SK-N-SH treated with all-trans-retinoic acid at 6 μM for 48 hours (cell line): Measurements from ENCODE around the gene CDC42BPG.

ENCODE experiments used
- ATAC-seq: fragments of 200-7000 bp; cut with Tn5 transposase; 3 replicates; pipeline ENCODE4 v1.9.1; 2020; ENCODE audit warnings: mild to moderate bottlenecking, moderate library complexity
- ARNTL ChIP-seq: fragments of 450-650 bp; formaldehyde crosslinking; IDR thresholded peaks from 2 replicates; pipeline ENCODE4 v1.5.0; 2020; ENCODE audit warnings: low read depth, mild to moderate bottlenecking, moderate library complexity, borderline replicate concordance
- BACH2 ChIP-seq: fragments of 250-450 bp; sonication (Bioruptor Pico); IDR thresholded peaks from 2 replicates; pipeline ENCODE4 v1.9.0; 2021; ENCODE audit warnings: mild to moderate bottlenecking, borderline replicate concordance
- CSDC2 ChIP-seq: fragments of 250-450 bp; sonication (Bioruptor Pico); IDR thresholded peaks from 2 replicates; pipeline ENCODE4 v1.5.0; 2020; ENCODE audit warnings: mild to moderate bottlenecking, moderate library complexity
- ESRRG ChIP-seq: fragments of 250-450 bp; sonication (Bioruptor Pico); IDR thresholded peaks from 2 replicates; pipeline ENCODE4 v1.6.1; 2021; ENCODE audit warnings: mild to moderate bottlenecking
- GLIS3 ChIP-seq: fragments of 250-450 bp; sonication (Bioruptor Pico); IDR thresholded peaks from 2 replicates; pipeline ENCODE4 v1.5.0; 2020; ENCODE audit warnings: mild to moderate bottlenecking, moderate library complexity
- ISL1 ChIP-seq: fragments of 250-450 bp; sonication (Bioruptor Pico); IDR thresholded peaks from 2 replicates; pipeline ENCODE4 v2.1.2; 2022; ENCODE audit warnings: mild to moderate bottlenecking, moderate library complexity
- OSR1 ChIP-seq: fragments of 250-450 bp; sonication (Bioruptor Pico); IDR thresholded peaks from 2 replicates; pipeline ENCODE4 v1.8.0; 2022; ENCODE audit warnings: moderate library complexity, mild to moderate bottlenecking, inconsistent platforms
- PPARA ChIP-seq: fragments of 250-450 bp; sonication (Bioruptor Pico); IDR thresholded peaks from 2 replicates; pipeline ENCODE4 v1.5.0; 2020; ENCODE audit warnings: mild to moderate bottlenecking, borderline replicate concordance
- RARB ChIP-seq: fragments of 250-450 bp; sonication (Bioruptor Pico); IDR thresholded peaks from 2 replicates; pipeline ENCODE4 v1.8.0; 2021; ENCODE audit warnings: mild to moderate bottlenecking, moderate library complexity
- SNAI2 ChIP-seq: fragments of 250-450 bp; sonication (Bioruptor Pico); IDR thresholded peaks from 2 replicates; pipeline ENCODE4 v1.5.0; 2020; ENCODE audit warnings: mild to moderate bottlenecking, moderate library complexity
- TCF4 ChIP-seq: fragments of 250-450 bp; sonication (Bioruptor Pico); IDR thresholded peaks from 2 replicates; pipeline ENCODE4 v1.8.0; 2021; ENCODE audit warnings: mild to moderate bottlenecking, moderate library complexity, borderline replicate concordance
- ZC3H10 ChIP-seq: fragments of 250-450 bp; sonication (Bioruptor Pico); IDR thresholded peaks from 2 replicates; pipeline ENCODE4 v1.5.1; 2021; ENCODE audit warnings: mild to moderate bottlenecking, moderate library complexity
- ZFP3 ChIP-seq: fragments of 250-450 bp; sonication (Bioruptor Pico); IDR thresholded peaks from 2 replicates; pipeline ENCODE4 v1.5.0; 2020; ENCODE audit warnings: mild to moderate bottlenecking, moderate library complexity
- ZFP30 ChIP-seq: fragments of 450-650 bp; formaldehyde crosslinking; IDR thresholded peaks from 2 replicates; pipeline ENCODE4 v1.5.0; 2022; ENCODE audit warnings: mild to moderate bottlenecking, moderate library complexity
- ZNF565 ChIP-seq: fragments of 450-650 bp; formaldehyde crosslinking; conservative IDR thresholded peaks from 2 replicates; pipeline ENCODE4 v1.5.0; 2020; ENCODE audit warnings: low read depth, mild to moderate bottlenecking, moderate library complexity
- ZNF70 ChIP-seq: fragments of 450-650 bp; formaldehyde crosslinking; IDR thresholded peaks from 2 replicates; pipeline ENCODE4 v1.5.0; 2020; ENCODE audit warnings: mild to moderate bottlenecking, moderate library complexity
- ZNF8 ChIP-seq: fragments of 450-650 bp; formaldehyde crosslinking; IDR thresholded peaks from 2 replicates; pipeline ENCODE4 v1.5.0; 2020; ENCODE audit warnings: mild to moderate bottlenecking, moderate library complexity
- TF ChIP-seq, protein P1 (sequence below): fragments of 250-450 bp; sonication (Bioruptor Pico); IDR thresholded peaks from 2 replicates; pipeline ENCODE4 v1.5.1; 2021; ENCODE audit warnings: mild to moderate bottlenecking, moderate library complexity
- TF ChIP-seq, protein P2 (sequence below): fragments of 250-450 bp; sonication (Bioruptor Pico); IDR thresholded peaks from 2 replicates; pipeline ENCODE4 v1.5.1; 2020; ENCODE audit warnings: low read depth, mild to moderate bottlenecking, moderate library complexity
- TF ChIP-seq, protein P3 (sequence below): fragments of 250-450 bp; sonication (Bioruptor Pico); IDR thresholded peaks from 2 replicates; pipeline ENCODE4 v1.8.0; 2021; ENCODE audit warnings: low read depth, mild to moderate bottlenecking, moderate library complexity, borderline replicate concordance
- TF ChIP-seq, protein P4 (sequence below): fragments of 250-450 bp; sonication (Bioruptor Pico); IDR thresholded peaks from 2 replicates; pipeline ENCODE4 v1.5.0; 2020; ENCODE audit warnings: mild to moderate bottlenecking, moderate library complexity
- TF ChIP-seq, protein P5 (sequence below): fragments of 250-450 bp; sonication (Bioruptor Pico); IDR thresholded peaks from 2 replicates; pipeline ENCODE4 v1.8.0; 2020; ENCODE audit warnings: mild to moderate bottlenecking, moderate library complexity, borderline replicate concordance

Gene CDC42BPG

DNA sequence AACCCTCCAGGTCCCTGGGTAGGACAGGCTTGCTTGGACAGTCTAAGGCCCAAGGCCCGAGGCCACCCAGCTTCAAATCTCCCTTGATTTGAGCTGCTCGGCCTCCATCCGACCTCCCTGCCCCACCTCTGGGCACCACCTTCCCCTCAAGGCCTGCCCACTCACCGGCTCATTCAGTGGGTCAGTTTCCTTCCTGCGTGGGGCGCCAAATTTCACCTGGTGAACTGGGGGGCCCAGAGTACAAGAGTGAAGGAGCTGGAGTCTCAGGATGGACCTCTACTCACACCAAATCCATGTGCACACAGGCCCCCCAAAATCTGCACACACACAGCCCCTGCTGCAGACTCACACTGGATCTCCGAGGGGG, 45.2 kb downstream of the CDC42BPG start:
- TF ChIP-seq ZNF8 (CRISPR knock-in tag) = no peak
- TF ChIP-seq, protein P1, sequence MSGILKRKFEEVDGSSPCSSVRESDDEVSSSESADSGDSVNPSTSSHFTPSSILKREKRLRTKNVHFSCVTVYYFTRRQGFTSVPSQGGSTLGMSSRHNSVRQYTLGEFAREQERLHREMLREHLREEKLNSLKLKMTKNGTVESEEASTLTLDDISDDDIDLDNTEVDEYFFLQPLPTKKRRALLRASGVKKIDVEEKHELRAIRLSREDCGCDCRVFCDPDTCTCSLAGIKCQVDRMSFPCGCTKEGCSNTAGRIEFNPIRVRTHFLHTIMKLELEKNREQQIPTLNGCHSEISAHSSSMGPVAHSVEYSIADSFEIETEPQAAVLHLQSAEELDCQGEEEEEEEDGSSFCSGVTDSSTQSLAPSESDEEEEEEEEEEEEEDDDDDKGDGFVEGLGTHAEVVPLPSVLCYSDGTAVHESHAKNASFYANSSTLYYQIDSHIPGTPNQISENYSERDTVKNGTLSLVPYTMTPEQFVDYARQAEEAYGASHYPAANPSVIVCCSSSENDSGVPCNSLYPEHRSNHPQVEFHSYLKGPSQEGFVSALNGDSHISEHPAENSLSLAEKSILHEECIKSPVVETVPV = no peak
- TF ChIP-seq TCF4 (CRISPR knock-in tag) = no peak
- TF ChIP-seq OSR1 (CRISPR knock-in tag) = no peak
- no peak for TF ChIP-seq PPARA (CRISPR knock-in tag)
- TF ChIP-seq ZNF565 (CRISPR knock-in tag) = no peak
- TF ChIP-seq, protein P2, sequence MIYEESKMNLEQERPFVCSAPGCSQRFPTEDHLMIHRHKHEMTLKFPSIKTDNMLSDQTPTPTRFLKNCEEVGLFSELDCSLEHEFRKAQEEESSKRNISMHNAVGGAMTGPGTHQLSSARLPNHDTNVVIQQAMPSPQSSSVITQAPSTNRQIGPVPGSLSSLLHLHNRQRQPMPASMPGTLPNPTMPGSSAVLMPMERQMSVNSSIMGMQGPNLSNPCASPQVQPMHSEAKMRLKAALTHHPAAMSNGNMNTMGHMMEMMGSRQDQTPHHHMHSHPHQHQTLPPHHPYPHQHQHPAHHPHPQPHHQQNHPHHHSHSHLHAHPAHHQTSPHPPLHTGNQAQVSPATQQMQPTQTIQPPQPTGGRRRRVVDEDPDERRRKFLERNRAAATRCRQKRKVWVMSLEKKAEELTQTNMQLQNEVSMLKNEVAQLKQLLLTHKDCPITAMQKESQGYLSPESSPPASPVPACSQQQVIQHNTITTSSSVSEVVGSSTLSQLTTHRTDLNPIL (CRISPR knock-in tag) = no peak
- no peak for TF ChIP-seq CSDC2 (CRISPR knock-in tag)
- TF ChIP-seq, protein P3, sequence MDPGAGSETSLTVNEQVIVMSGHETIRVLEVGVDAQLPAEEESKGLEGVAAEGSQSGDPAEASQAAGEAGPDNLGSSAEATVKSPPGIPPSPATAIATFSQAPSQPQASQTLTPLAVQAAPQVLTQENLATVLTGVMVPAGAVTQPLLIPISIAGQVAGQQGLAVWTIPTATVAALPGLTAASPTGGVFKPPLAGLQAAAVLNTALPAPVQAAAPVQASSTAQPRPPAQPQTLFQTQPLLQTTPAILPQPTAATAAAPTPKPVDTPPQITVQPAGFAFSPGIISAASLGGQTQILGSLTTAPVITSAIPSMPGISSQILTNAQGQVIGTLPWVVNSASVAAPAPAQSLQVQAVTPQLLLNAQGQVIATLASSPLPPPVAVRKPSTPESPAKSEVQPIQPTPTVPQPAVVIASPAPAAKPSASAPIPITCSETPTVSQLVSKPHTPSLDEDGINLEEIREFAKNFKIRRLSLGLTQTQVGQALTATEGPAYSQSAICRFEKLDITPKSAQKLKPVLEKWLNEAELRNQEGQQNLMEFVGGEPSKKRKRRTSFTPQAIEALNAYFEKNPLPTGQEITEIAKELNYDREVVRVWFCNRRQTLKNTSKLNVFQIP (CRISPR knock-in tag) = no peak
- no peak for TF ChIP-seq ISL1 (CRISPR knock-in tag)
- TF ChIP-seq ZFP3 (CRISPR knock-in tag) = no peak
- no peak for TF ChIP-seq ZNF70 (CRISPR knock-in tag)
- TF ChIP-seq GLIS3 (CRISPR knock-in tag) = no peak
- ATAC-seq = no peak

DNA sequence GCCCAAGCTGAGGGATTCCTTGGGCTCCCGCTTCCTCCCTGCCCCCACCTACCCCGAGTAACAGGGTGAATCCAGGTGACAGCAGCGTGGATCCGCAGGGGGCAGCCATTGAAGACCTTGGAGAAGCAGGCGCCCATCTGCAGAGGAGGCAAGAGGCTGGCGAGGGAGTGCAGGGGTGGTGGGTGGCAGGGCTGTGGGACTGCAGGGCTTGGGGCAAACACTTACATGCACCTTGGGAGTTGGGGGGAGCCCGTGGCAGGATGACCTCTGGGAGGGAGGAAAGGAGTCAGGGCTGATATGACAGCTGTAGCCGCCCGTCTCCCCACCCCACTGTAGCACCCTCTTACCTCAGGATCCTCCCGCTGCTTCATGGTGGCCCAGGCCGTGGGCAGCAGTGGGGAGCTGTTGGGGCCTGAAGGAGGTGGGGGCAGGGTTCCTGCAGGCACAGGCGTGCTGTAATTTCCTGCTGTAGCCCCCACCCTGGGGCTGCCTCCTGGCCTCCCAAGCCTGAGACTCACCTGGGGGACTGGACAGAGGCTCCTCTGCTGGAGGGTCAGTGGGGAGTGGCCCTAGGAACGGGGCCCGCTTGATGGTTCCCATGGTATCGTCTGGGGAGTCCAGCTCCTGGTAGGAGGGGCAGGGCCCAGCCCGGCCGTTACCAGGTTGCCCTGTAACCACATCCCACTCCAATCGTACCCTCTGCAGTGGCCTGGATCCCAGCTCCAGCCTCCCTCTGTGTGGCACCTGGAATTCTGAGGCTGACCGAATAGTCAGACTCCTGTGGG, 47.5 kb downstream of the CDC42BPG start:
- no peak for TF ChIP-seq ISL1 (CRISPR knock-in tag)
- TF ChIP-seq, protein P4, sequence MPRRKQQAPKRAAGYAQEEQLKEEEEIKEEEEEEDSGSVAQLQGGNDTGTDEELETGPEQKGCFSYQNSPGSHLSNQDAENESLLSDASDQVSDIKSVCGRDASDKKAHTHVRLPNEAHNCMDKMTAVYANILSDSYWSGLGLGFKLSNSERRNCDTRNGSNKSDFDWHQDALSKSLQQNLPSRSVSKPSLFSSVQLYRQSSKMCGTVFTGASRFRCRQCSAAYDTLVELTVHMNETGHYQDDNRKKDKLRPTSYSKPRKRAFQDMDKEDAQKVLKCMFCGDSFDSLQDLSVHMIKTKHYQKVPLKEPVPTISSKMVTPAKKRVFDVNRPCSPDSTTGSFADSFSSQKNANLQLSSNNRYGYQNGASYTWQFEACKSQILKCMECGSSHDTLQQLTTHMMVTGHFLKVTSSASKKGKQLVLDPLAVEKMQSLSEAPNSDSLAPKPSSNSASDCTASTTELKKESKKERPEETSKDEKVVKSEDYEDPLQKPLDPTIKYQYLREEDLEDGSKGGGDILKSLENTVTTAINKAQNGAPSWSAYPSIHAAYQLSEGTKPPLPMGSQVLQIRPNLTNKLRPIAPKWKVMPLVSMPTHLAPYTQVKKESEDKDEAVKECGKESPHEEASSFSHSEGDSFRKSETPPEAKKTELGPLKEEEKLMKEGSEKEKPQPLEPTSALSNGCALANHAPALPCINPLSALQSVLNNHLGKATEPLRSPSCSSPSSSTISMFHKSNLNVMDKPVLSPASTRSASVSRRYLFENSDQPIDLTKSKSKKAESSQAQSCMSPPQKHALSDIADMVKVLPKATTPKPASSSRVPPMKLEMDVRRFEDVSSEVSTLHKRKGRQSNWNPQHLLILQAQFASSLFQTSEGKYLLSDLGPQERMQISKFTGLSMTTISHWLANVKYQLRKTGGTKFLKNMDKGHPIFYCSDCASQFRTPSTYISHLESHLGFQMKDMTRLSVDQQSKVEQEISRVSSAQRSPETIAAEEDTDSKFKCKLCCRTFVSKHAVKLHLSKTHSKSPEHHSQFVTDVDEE = no peak
- TF ChIP-seq BACH2 (CRISPR knock-in tag) = no peak
- TF ChIP-seq, protein P3 (CRISPR knock-in tag) = no peak
- TF ChIP-seq ZNF565 (CRISPR knock-in tag) = no peak
- TF ChIP-seq OSR1 (CRISPR knock-in tag) = no peak
- TF ChIP-seq, protein P5, sequence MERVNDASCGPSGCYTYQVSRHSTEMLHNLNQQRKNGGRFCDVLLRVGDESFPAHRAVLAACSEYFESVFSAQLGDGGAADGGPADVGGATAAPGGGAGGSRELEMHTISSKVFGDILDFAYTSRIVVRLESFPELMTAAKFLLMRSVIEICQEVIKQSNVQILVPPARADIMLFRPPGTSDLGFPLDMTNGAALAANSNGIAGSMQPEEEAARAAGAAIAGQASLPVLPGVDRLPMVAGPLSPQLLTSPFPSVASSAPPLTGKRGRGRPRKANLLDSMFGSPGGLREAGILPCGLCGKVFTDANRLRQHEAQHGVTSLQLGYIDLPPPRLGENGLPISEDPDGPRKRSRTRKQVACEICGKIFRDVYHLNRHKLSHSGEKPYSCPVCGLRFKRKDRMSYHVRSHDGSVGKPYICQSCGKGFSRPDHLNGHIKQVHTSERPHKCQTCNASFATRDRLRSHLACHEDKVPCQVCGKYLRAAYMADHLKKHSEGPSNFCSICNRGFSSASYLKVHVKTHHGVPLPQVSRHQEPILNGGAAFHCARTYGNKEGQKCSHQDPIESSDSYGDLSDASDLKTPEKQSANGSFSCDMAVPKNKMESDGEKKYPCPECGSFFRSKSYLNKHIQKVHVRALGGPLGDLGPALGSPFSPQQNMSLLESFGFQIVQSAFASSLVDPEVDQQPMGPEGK (CRISPR knock-in tag) = no peak
- no peak for TF ChIP-seq RARB
- TF ChIP-seq SNAI2 (CRISPR knock-in tag) = no peak
- TF ChIP-seq ZFP30 (CRISPR knock-in tag) = no peak
- TF ChIP-seq GLIS3 (CRISPR knock-in tag) = no peak
- no peak for TF ChIP-seq ZNF70 (CRISPR knock-in tag)
- no peak for TF ChIP-seq PPARA (CRISPR knock-in tag)
- no peak for TF ChIP-seq ZC3H10
- TF ChIP-seq, protein P1 = no peak
- no peak for TF ChIP-seq ARNTL (CRISPR knock-in tag)
- TF ChIP-seq, protein P2 (CRISPR knock-in tag) = no peak
- TF ChIP-seq CSDC2 (CRISPR knock-in tag) = no peak
- TF ChIP-seq ESRRG (CRISPR knock-in tag) = no peak
- ATAC-seq = no peak
